HG03457 (cell line): ENCODE measurements around the gene KRTAP5-9.
"Not testable (repeated sequence)": the region's sequence is repeated elsewhere in the genome, so short reads cannot be mapped to it uniquely, and the experiment has no call there.

Experiments used
- ATAC-seq: cut with Tn5 transposase; IDR thresholded peaks from one replicate; pipeline ENCODE4 v1.9.1; 2021; ENCODE audit warnings: moderate number of reproducible peaks; ENCODE audit not compliant: unreplicated experiment

Gene KRTAP5-9

DNA sequence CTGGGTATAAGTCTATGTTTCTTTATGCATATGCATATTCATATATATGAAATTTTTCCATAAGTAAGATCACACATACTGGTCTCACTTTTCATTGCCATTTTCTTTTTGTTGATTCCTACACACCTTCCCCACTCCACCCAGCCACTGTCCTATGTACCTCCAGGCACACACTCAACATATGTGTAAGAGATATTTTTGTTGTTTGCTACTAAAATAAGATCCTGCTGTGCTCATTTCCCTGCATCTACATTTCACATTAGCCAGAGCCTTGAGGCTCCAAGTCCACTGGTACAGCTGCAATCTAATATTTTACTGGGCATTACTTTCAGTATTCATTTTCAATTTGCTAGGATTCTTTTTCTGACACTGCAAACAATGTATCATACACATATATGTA, 9.0 kb downstream of the KRTAP5-9 start:
- no peak for ATAC-seq

DNA sequence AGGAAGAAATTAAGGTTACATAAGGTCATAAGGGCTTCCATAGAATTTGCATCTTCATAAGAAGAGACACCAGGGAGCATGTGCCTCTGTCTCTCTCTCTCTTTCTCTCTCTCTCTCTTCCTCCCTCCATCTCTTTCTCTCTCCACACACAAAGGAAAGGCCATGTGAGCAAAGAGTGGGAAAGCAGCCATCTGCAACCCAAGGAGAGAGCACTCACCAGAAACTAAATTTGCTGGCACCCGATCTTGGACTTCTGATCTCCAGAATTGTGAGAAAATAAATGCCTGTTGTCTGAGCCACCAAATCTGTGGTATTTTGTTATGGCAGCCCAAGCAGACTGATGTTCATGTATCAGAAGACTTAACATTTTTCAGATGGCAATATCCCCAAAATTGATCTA, 10.8 kb downstream of the KRTAP5-9 start:
- ATAC-seq, result no peak

DNA sequence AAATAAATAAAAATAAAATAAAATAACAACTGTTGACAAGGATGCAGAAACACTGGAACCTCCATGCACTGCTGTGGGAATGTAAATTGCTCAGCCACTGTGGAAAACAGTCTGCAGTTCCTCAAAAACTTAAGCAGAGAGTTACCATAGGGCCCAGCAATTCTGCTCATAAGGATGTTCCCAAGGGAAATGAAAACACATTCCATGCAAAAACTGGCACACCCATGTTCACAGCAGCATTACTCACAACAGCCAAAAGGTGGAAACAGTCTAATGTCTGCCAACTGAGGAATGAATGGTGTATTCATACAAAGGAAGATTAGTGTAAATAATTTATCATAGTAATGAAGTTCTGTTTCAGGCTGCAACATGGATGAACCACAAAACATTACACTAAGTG, 13.9 kb downstream of the KRTAP5-9 start:
- ATAC-seq, result no peak

DNA sequence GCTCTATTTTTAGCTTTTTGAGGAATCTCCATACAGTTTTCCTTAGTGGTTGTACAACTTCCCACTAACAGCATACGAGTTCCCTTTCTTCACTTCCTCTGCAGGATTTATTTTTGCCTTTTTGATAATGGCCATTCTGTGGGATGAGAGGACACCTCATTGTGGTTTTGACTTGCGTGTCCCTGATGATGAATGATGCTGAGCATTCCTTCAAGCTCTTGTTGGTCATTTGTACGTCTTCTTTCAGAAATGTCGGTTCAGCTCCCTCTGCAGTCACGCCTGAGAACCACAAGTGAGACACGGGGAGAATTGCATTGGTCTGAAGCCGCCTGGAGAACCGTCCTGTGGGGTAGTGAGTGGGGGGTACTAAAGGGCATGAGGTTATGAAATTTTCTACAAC, 15.2 kb downstream of the KRTAP5-9 start:
- no peak for ATAC-seq

DNA sequence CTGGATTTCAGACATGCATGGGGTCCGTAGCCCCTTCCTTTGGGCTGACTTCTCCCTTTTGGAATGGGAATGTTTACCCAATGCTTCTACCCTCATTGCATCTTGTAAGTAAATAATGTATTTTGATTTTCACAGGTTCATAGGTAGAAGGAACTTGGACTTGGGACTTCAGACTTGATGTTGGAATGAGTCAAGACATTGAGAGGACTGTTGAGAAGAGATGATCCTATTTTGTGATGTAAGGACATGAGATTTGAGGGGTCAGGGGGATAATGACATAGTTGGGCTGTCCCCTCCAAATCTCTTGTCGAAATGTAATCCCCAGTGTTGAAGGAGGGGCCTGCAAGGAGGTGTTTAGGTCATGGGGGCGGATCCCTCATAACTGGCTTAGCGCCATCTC, 16.2 kb downstream of the KRTAP5-9 start:
- no peak for ATAC-seq

DNA sequence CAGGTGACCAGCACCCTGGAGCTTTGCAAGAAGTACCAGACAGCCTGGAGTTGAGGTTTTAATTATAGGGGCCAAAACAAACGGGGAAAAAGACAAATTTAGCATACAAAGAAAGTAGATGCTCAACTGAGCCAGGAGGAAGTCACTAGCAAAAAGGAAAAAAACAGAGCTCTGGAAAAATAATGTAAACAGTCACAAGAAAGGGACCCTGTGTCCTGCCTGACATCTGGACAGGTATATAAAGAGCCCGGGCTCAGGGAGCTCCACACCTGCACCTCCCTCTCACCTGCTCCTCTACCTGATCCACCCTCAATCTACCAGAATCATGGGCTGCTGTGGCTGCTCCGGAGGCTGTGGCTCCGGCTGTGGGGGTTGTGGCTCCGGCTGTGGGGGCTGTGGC, 17.0 kb downstream of the KRTAP5-9 start, which contains the start of gene KRTAP5-10:
TSS of gene KRTAP5-10 (plus strand) at position 301 of the 400 bp plus-strand sequence. CDS start at position 326, 25 bp downstream.
- no peak for ATAC-seq

DNA sequence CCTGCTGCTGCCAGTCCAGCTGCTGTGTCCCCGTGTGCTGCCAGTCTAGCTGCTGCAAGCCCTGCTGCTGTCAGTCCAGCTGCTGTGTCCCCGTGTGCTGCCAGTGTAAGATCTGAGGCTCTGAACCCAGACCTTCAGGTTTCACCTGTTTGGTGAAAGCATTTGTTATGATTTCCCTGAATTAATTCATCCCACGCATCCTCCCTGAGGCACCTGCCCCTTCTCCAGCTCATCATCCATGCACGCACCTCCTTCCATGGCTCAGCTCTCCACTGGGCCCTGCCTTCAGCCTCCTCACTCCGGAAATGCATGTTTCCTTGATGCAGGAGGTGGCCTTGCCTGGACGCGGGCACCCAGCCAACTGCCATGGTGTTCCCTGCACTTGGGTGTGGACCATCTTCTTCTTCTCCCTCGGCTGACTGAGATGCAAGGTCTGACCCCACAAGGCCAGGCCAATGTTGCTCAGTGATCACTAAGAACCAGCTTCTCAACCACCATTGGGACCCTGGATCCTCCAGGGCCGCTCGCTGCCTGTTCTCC, 17.9 kb downstream of the KRTAP5-9 start:
- no peak for ATAC-seq

DNA sequence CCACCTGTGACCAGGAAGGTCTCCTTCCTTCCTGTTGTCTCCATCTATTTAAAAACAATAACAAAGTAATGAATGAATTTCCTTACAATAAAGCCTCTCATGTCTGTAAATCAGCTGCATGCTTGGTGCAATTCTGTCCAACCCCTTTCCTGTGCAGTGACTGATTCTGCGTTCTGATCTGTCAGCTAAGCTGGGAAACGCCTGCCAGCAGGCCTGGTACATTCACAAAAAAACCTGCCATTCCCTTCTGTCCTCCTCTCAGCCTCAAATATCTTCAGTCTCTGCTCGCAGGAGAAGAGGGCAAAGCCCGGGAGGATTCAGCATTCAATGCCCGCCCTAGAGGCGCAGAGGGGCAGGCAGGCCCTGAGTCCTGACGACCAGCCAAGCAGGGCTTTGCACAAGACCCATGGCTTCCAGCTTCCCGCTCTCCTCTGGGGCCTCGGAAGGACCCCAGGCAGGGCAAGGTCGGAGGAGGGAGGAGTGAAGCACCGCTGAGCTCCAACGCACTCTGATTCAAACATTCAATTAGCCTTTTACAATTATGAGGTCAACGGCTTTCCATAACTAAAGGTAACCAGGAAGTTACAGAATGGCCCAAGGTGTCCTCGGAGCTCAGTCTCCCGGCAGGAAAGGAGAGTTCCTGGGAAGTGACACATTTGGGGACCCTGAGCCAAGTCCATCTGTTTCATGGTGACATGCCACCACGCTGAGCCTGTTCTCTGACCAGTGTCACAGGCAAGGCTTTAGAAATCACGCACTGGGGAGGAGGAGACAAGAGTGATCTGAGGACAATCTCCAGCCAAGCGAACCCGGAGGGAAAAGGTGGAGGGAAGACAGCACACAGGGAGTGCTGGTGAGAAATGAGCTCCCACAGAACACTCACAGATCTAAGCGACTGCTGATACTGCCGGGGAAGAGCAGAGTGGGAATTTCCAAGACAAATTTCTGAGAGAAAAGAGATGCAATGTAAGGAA, 18.7 kb downstream of the KRTAP5-9 start:
- ATAC-seq, result not testable (repeated sequence)

DNA sequence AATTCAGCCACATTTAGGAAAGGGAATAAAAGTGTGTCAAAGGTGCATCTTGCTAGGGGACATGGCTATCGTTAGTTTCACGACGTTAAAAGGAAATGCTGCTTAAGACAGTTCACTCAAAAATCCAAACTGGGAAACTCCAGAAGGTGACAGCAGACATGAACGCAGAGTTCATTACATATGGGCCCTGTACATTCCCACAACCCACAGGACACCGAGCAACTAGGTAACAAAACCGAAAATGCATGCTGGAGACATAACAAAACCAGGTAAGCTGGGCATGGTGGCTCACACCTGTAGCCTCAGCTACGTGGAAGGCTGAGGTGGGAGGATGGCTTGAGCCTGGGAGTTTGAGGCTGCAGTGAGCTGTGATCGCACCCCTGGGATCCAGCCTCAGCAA, 19.4 kb downstream of the KRTAP5-9 start:
- ATAC-seq, result not testable (repeated sequence)

DNA sequence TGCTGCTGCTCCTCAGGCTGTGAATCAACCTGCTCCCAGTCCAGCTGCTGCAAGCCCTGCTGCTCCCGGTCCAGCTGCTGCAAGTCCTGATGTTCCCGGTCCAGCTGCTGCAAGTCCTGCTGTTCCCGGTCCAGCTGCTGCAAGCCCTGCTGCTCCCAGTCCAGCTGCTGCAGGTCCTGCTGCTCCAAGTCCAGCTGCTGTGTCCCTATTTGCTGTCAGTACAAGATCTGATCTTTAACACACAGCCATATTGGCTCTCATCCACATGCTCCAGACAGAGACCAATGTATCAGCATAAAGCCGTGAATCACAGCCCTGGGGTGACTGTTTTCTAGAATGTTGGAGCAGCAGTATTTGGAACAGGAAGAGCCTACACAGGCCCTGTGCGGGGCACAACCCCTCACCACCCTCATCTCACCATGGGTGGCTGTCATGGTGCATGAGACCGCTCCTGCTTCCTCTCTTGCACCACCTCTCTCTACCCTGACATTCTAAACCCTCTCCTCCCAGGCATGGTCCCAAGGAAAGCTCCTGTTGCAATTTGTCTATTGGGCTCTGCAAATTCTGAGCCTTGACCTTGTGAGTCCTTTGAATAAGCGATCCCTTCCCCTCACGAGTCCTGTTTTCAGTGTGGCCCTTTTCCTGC, 20.6 kb downstream of the KRTAP5-9 start:
- ATAC-seq, result no peak

DNA sequence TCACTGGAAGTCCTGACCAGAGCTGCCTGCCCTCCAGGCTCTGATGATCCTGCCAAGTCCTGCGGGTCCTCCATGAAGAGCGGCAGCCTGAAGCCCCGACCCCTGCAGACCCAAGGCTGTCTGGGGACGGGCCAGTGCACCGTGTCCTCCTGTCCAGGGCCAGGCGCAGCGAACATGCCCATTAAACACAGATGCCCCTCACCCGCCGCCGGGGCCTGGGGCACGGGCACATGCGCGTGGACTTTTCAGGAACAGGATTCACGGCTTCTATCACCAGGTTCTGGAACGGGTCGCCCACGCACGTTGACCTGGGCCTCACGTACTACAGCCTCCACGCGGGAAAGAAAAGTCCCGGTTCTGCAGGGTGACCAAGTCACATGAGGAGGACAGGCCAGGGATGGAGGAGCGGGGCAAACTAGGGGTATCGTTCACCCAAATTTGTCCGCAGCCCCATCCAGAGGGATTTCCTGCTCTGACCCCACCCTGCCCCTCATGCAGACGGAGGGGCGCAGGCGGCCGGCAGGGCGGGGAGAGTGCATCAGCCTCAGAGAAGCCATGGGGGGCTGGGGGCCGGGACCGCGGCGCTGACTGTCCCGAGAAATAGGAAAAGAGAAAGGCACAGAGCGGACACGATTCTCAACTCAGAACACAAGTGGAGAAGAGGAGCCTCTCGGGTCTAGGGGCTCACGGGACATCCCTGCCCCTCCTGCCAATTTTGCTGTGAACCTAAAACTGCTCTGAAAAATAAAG, 23.1 kb downstream of the KRTAP5-9 start:
- ATAC-seq, result not testable (repeated sequence)

DNA sequence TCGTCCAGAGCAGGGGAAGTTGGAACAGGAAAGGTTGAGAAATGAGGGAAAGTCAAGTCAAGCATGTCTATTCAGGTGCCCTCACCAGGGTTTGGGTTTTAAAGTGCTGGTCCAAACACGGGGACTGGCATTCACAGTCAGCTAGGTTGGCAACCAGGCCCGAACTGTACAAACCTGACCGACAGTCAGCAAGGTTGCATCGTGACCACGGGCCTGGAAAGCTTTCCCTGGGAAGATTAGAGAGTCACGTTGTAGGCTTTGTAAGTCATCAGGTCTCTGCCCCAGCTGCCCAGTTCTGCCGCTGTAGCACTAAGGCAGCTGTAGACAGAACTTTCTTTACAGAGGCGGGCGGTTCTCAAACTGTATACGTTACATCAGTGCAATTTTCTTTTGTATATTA, 24.6 kb downstream of the KRTAP5-9 start:
- no peak for ATAC-seq

DNA sequence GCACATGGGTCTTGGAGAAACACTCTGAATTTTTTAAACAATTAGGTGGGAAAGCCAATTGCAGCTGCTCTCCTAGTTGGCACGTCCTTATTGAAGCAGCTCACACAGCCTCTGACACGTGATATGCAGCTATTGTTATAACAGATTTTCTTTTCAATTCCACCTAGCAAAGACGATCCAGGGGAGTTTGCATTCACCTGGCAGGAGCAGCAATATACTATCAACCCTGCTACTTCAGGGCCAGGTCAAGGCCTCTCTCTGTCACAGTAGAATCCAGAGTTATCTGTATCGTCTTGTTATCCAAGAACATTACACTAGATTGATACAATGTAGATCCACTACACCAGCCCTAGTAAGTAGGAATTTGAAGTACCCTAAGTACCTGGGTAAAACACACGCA, 26.2 kb downstream of the KRTAP5-9 start:
- no peak for ATAC-seq

DNA sequence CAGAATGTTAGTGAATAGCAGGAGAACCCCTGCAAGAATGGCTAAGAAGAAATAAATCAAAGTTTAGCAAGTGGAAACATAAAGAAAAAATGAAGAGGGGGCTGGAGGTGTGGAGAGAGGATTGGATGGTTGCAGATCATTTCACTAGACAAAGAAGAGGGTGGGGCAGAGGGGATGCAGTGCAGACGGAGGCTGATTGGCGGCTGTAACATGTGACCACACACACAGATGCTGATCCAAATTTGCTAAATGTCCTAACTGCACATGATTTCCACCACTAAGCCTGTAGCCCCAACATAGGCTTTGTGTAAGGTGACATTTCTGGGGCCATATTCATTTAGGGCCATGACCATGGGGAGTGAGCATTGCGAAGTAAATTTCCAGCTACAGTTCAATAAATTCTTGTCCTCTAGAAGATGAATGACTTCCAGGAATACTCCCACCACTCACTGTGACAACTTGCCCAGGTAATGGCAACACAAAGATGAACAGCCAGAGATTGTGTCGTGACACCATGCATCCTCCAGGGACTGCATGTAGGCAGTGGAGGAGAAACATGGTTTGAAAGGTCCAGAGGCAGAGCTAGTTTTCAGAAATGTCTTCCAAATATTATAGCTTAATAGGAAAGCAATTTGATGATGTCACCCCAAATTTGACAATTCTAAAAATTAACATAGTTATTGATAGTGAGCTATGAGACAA, 27.7 kb downstream of the KRTAP5-9 start:
- no peak for ATAC-seq

DNA sequence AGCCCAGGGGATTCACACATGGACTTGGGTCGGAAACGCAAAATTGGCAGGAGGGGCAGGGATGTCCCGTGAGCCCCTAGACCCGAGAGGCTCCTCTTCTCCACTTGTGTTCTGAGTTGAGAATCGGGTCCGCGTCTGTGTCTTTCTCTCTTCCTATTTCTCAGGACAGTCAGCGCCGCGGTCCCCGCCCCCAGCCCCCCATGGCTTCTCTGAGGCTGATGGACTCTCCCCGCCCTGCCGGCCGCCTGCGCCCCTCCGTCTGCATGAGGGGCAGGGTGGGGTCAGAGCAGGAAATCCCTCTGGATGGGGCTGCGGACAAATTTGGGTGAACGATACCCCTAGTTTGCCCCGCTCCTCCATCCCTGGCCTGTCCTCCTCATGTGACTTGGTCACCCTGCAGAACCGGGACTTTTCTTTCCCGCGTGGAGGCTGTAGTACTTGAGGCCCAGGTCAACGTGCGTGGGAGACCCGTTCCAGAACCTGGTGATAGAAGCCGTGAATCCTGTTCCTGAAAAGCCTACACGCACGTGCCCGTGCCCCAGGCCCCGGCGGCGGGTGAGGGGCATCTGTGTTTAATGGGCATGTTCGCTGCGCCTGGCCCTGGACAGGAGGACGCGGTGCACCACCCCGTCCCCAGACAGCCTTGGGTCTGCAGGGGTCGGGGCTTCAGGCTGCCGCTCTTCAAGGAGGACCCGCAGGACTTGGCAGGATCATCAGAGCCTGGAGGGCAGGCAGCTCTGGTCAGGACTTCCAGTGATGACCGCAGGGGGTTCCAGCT, 28.7 kb downstream of the KRTAP5-9 start:
- not testable (repeated sequence) for ATAC-seq

DNA sequence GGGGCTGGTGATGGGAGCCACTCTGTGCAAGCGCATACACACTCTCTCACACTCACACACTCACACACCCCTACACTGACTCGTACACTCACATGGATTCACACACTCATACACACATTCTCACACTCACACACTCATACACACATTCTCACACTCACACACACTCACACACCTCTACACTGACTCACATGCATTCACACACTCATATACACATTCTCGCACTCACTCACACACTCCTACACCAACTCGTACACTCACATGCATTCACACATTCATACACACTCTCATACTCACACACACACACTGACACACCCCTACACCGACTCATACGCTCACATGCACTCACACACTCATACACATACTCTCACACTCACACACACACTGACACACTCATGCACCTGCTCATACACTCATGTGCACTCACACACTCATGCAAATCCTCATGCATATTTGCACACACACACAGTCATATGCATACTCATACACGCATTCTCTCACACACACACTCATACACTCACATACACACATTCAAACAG, 29.3 kb downstream of the KRTAP5-9 start:
- ATAC-seq, result no peak

DNA sequence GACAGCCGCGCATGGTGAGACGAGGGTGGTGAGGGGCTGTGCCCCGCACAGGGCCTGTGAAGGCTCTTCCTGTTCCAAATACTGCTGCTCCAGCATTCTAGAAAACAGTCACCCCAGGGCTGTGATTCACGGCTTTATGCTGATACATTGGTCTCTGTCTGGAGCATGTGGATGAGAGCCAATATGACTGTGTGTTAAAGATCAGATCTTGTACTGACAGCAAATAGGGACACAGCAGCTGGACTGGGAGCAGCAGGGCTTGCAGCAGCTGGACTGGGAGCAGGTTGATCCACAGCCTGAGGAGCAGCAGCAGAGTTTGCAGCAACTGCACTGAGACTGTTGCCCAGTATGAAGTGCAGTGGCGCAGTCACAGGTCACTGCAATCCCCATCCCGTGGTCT, 31.3 kb downstream of the KRTAP5-9 start:
- ATAC-seq, result not testable (repeated sequence)

DNA sequence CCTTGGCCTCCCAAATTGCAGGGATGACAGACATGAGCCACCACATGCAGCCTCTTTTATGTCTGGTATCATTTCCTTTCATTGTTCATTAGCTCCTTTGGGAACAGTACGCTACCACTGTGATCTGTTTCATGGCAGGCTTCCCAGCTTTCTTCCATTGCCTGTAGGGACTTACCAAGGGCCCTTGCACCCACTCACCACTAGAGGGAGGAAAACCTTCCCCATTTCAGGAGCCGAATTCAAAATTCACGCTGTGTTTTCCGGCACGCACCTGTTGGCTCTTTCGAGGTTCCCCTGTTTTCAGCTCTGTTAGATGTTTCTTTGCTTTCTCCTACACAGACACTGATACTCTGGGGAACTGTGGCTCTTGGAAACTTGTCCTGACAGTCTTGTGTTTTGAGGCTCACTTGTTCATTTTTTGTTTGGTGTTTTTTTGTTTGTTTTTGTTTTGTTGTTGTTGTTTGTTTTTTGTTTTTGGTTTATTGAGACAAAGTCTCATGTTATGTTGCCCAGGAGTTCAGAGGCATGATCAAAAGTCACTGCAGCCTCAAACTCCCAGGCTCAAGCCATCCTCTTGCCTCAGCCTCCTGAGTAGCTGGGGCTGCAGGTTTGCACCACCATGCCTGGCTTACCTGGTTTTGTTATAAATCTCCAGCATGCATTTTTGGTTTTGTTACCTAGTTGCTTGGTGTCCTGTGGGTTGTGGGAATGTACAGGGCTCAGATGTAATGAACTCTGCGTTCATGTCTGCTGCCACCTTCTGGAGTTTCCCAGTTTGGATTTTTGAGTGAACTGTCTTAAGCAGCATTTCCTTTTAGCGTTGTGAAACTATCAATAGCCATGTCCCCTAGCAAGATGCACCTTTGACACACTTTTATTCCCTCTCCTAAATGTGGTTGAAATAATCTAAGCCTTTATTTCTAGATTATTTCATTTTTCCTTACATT, 32.1 kb downstream of the KRTAP5-9 start:
- no peak for ATAC-seq
